ENCODE results near the gene PRKAG2.

The PRKAG2 gene

DNA sequence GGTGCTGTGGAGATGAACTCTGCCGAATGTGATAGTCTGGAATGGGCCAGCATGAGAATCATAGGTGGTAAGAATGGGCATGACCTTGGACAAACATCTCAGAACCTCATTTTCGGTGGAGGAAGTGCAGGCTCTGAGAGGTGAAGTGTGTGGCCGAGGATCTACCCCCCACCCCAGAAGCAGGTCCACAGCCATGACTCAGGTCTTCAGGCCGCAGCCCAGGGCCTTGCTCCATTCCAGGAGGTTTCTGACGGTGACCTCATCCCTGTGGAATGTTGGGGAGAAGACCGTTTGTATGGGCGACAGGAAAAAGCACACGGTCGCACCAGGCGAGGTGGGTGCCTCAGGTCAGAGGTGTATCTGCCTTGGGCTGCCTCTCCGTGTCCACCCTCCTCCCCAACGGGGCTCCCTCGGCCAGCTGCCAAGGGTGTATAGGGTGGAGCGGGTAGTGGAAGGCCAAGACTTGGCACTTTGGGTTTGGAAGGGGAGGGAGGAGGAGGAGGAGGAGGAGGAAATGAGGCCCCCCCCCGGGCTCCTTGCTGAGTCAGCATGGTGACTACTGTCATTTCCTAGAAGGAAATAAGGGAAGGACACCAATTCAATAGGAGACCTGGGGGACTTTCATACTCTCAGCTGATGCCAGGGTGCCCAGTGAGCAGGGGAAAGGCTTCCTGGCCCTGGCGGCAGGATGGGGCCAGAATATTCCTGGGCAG, 189.2 kb downstream of the PRKAG2 start:
- DNase-seq, result no peak

DNA sequence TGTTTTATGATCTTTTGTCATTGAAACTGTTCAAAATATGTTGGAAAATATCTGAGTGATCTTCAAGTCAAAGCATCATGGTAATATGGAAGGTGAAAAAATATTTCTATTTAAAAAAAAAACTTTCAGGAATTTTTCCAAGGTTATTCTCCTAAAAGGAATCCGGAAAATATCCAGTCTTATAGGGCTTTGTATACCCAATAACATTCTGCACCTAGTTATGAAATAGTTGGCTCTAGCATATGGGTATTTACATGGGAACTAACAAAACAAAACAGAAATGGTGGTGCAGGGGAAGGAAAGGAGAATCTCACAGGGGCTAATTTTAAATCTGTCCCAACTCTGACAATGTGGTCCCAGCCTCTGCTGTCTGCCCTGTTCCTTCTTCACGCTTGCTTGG, 190.1 kb downstream of the PRKAG2 start:
- DNase-seq, result no peak

DNA sequence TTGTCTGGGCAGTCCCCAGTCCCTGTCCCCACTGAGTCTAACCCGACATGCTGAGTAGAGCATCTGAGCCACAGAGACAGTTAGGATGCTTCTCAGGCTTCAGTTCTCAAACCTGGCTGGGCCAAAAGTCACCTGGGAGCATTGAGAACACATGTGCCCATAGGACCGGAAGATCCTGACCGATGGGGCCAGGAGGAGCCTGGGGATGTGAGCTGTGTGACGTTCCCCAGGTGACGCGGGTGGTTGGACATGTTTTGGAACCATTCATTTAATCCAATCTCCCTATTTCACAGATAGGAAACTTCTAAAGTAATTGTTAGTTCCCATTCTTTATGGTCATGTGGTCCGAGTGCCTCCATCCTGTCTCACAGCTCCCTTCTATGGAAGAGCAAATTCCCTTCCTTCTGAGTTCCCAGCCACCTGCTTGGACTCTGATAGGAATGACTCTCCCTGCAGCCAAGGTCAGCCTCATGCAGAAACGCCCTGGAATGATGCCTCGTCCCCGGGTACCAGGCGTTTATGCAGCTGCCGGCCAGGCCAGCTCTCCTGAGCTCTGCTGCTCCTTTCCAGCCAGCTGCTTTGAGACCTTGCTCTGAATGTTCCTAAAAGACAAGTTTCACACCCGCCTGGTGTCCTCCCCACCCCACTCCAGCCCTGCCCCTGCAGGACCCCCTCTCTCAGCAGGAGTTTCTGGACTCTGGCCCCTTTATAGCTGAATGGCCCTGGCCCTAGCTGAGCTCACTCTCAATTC, 190.7 kb downstream of the PRKAG2 start:
- no peak for DNase-seq

GRCh38 chr7:151684408-151685175, 192.3 kb downstream of the PRKAG2 start:
- DNase-seq, result no peak

DNA sequence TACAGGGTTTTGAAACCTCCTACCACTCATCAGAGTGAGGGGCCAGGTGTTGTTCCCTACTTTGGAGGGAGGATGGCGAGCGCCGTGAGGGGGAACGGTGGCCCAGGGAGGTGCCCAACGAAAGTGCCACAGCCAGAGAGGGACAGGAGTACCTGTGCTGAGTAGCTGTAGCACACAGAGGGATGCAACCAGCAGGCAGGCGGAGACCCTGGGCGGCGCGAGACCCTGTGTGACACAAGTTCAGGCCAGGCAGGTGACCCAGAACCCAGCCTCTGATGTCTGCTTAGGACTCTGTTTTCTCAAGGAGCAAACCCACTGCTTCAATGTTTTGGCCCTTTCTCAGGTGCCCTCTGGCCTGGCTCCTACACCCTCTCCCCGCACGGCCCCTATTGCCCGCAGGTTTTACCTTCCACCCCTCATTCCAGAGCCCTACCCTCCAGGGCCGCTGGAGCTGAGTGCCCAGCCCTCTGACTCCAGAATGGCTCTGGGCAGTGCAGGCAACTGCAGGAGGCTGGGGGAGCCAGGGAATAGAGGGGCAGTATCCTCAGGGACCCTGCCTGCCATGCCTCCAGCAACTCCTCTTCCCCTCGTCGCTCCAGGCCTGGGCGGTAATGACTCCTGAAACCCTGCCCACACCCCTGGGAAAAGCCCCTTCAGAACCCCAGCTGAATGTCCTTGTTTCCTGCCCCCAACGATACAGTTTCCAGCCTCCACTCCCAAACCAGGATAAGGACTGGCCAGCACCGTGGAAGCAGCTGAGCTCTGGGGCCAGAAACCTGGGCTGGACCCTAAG, 193.1 kb downstream of the PRKAG2 start:
- DNase-seq, result no peak

DNA sequence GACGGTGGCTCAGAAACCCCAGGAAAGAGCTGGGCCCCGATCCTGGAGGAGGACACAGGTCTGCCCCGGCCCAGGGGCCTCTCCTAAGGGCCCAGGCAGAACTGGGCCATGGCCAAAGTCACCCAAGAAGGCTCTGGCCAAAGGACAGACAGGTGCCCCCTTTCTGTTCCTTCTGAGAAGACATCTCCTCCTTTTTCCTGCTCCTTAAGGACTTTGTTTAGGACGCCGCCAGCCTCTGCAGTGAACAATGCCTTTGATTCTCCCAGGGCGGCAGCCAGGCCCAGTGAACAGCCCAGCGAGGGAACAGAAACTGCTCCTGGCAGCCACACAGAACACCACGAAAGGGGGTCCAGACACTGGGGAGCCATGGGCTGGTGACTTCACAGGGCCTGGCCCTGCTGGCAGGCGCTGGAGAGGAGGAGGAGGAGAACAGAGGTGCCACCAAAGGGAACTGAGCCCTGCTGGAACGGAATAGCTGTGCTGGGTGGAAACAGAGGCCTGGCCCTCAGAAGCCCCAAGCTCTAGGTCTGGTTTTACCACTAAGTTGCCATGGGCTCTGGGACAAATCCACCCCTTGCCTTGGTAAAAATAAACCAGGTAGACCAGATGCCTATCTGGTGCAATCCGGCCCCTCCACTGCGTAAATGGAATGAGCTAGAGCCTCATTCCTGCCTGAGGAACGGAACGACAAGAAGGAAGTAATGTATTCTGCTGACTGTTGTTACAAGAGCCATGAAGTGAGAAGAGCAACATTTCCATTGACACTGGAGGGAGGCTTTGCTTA, 193.9 kb downstream of the PRKAG2 start:
- peak; percentile 49 for DNase-seq

- DNase-seq, result no peak
Observed at GRCh38 chr7:151681726-151682125, 195.2 kb downstream of the PRKAG2 start.

- no peak for DNase-seq
Observed at GRCh38 chr7:151680810-151681209, 196.1 kb downstream of the PRKAG2 start.

GRCh38 chr7:151679881-151680612, 196.9 kb downstream of the PRKAG2 start:
- no peak for DNase-seq

GRCh38 chr7:151679071-151679708, 197.7 kb downstream of the PRKAG2 start:
- DNase-seq, result no peak

GRCh38 chr7:151678227-151678604, 198.7 kb downstream of the PRKAG2 start:
- no peak for DNase-seq

GRCh38 chr7:151677581-151678226, 199.2 kb downstream of the PRKAG2 start:
- DNase-seq, result no peak

DNA sequence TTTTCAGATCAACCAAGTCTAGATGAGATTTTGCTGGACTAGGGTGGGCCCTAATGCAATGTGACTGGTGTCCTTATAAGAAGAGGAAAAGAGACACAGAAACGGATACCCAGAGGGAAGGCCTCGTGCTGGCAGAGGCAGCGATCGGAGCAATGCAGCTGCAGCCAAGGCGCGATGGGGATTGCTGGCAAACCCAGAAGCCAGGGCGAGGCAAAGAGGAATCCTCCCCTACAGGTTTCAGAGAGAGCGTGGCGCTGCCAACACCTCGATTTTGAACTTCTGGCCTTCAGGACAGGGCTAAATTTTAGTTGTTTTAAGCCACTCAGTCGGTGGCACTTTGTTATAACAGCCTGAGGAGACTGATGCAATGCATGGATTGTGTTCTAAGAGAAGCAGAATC, 200.2 kb downstream of the PRKAG2 start:
- DNase-seq, result no peak

- no peak for DNase-seq
Observed at GRCh38 chr7:151675196-151675920, 201.6 kb downstream of the PRKAG2 start.

- DNase-seq, result no peak
Observed at GRCh38 chr7:151674161-151674920, 202.6 kb downstream of the PRKAG2 start.

DNA sequence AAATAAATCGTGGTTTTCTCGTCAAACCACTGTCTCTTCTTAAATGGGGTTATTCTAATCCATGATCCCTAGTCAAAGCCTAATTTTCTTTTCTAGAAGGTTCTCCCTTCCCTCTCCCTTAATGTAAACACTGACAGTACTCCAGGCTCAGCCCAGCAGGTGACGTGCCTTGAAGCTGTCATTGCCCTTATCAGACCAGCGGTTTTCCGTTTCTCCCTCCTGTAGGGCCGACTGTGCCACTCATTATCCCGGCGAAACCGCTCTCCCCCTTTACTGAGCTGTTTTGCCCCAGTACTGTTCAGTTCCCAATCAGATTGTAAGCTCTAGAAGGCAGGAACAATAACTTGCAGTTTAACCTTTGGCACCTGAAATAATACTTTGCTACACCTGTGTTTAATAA, 203.7 kb downstream of the PRKAG2 start:
- DNase-seq, result no peak

DNA sequence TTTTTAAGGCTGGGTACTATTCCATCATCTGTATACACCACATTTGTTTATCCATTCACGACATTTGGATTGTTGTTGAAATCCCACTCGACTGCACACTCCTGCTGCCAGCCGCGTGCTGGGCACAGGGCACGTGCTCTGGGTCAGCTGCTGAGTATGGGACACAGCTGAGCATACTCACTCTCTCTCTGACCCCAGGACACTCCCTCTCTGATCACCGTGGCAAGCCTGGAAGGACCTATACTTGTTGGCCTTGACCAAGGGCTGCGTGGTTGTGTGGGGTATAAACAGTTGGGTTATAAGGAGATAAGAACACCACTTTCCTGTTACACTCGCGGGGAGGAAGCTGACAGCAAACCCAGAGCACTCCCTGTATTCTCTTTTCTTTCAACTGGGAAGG, 204.2 kb downstream of the PRKAG2 start:
- no peak for DNase-seq

DNA sequence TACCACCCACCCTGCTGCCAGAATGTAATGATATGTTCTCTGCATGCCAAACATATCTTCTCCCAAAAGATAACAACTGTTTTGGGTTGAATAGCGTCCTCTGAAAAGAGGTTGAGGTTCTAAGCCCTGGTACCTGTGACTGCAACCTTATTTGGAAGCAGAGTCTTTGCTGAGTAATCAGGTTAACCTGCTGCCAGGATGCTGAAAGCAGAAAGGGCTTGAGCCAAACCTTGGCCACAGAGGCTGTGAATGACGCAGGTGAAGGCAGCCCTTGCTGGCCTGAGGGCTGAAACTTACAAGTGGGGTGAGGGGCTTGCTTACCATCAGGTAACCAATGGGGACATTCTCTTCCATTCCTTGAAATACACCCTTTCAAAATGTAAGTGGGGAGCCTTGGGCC, 205.4 kb downstream of the PRKAG2 start:
- DNase-seq, result no peak

GRCh38 chr7:151669762-151670161, 207.2 kb downstream of the PRKAG2 start:
- no peak for DNase-seq

Data from hippocampal formation (tissue), 2 donors.